H9 (cell line): Measurements from ENCODE around the gene MICAL2. TPM values are rescaled to one million over a fixed set of nuclear protein-coding genes. Genes with fewer than 3 reads are reported as not detected.

Experiments used
- DNase-seq: peaks from one replicate; pipeline ENCODE4 v3.0.0-alpha.2; 2017
- H2AFZ ChIP-seq: one replicate; pipeline ENCODE4 v1.6.1; 2013; ENCODE audit warnings: mild to moderate bottlenecking, low read length, control low read depth, moderate library complexity
- H2AK5ac ChIP-seq: 2 replicates; pipeline ENCODE4 v1.6.1; 2013; ENCODE audit warnings: low read length, control low read depth, mixed read lengths; ENCODE audit not compliant: insufficient read length
- H2BK120ac ChIP-seq: one replicate; pipeline ENCODE4 v1.6.1; 2013; ENCODE audit warnings: low read depth, mild to moderate bottlenecking, low read length, control low read depth, inconsistent platforms; ENCODE audit not compliant: poor library complexity, severe bottlenecking
- H2BK12ac ChIP-seq: 2 replicates; pipeline ENCODE4 v1.6.1; 2013; ENCODE audit warnings: low read length, control low read depth, mixed read lengths, low read depth; ENCODE audit not compliant: insufficient read length
- H2BK15ac ChIP-seq: 2 replicates; pipeline ENCODE4 v1.6.1; 2013; ENCODE audit warnings: low read depth, low read length, control low read depth
- H2BK20ac ChIP-seq: one replicate; pipeline ENCODE4 v1.6.1; 2013; ENCODE audit warnings: low read depth, mild to moderate bottlenecking, low read length, control low read depth, inconsistent platforms; ENCODE audit not compliant: poor library complexity, severe bottlenecking
- H2BK5ac ChIP-seq: 2 replicates; pipeline ENCODE4 v1.6.1; 2013; ENCODE audit warnings: low read length, control low read depth, mixed read lengths; ENCODE audit not compliant: insufficient read length
- H3K14ac ChIP-seq: 2 replicates; pipeline ENCODE4 v1.6.1; 2013; ENCODE audit warnings: low read length, control low read depth; ENCODE audit not compliant: insufficient read depth
- H3K18ac ChIP-seq: 2 replicates; pipeline ENCODE4 v1.6.1; 2013; ENCODE audit warnings: low read depth, mild to moderate bottlenecking, mixed read lengths, low read length, control low read depth; ENCODE audit not compliant: insufficient read length
- H3K23ac ChIP-seq: 2 replicates; pipeline ENCODE4 v1.6.1; 2013; ENCODE audit warnings: low read length, control low read depth, mixed read lengths, low read depth; ENCODE audit not compliant: insufficient read length
- H3K23me2 ChIP-seq: 2 replicates; pipeline ENCODE4 v1.6.1; 2013; ENCODE audit warnings: low read depth, mild to moderate bottlenecking, mixed read lengths, low read length, control low read depth; ENCODE audit not compliant: insufficient read length, poor library complexity, severe bottlenecking
- H3K27ac ChIP-seq: 2 replicates; pipeline ENCODE4 v1.5.1; 2013; ENCODE audit warnings: low read length, control low read depth, mixed read lengths, low read depth; ENCODE audit not compliant: insufficient read length
- H3K27me3 ChIP-seq: 2 replicates; pipeline ENCODE4 v1.6.1; 2013; ENCODE audit warnings: low read length, control low read depth, inconsistent platforms; ENCODE audit not compliant: insufficient read depth
- H3K4ac ChIP-seq: 2 replicates; pipeline ENCODE4 v1.6.1; 2013; ENCODE audit warnings: low read depth, mild to moderate bottlenecking, control low read depth, inconsistent platforms, low read length, moderate library complexity
- H3K4me1 ChIP-seq: 2 replicates; pipeline ENCODE4 v1.6.1; 2013; ENCODE audit warnings: low read length, control low read depth, inconsistent platforms; ENCODE audit not compliant: insufficient read depth
- H3K4me2 ChIP-seq: 2 replicates; pipeline ENCODE4 v1.6.1; 2013; ENCODE audit warnings: low read length, control low read depth, mixed read lengths; ENCODE audit not compliant: insufficient read length, insufficient read depth
- H3K56ac ChIP-seq: 2 replicates; pipeline ENCODE4 v1.6.1; 2013; ENCODE audit warnings: low read depth, mild to moderate bottlenecking, mixed read lengths, low read length, control low read depth; ENCODE audit not compliant: insufficient read length
- H3K79me1 ChIP-seq: 2 replicates; pipeline ENCODE4 v1.6.1; 2013; ENCODE audit warnings: low read depth, mild to moderate bottlenecking, moderate library complexity, low read length, control low read depth, inconsistent platforms; ENCODE audit not compliant: insufficient read depth, poor library complexity, severe bottlenecking
- H3K79me2 ChIP-seq: 2 replicates; pipeline ENCODE4 v1.6.1; 2013; ENCODE audit warnings: low read length, control low read depth, inconsistent platforms; ENCODE audit not compliant: insufficient read depth
- H3K9ac ChIP-seq: 2 replicates; pipeline ENCODE4 v1.6.1; 2013; ENCODE audit warnings: low read length, control low read depth, mixed read lengths; ENCODE audit not compliant: insufficient read length; ENCODE audit errors: extremely low read depth
- H3K9me3 ChIP-seq: one replicate; pipeline ENCODE4 v1.6.1; 2013; ENCODE audit warnings: low read depth, low read length, inconsistent platforms; ENCODE audit not compliant: control insufficient read depth
- H3T11ph ChIP-seq: one replicate; pipeline ENCODE4 v1.6.1; 2013; ENCODE audit warnings: mild to moderate bottlenecking, low read length, control low read depth, inconsistent platforms
- H4K20me1 ChIP-seq: one replicate; pipeline ENCODE4 v1.6.1; 2013; ENCODE audit not compliant: control insufficient read depth, insufficient read length, insufficient read depth
- H4K5ac ChIP-seq: 2 replicates; pipeline ENCODE4 v1.6.1; 2013; ENCODE audit warnings: low read depth, mild to moderate bottlenecking, mixed read lengths, low read length, control low read depth; ENCODE audit not compliant: insufficient read length
- H4K8ac ChIP-seq: replicated peaks from 2 replicates; pipeline ENCODE4 v1.6.1; 2013; ENCODE audit warnings: low read length, control low read depth, mixed read lengths, low read depth; ENCODE audit not compliant: insufficient read length
- H4K91ac ChIP-seq: 2 replicates; pipeline ENCODE4 v1.6.1; 2013; ENCODE audit warnings: low read depth, mild to moderate bottlenecking, moderate library complexity, mixed read lengths, low read length, control low read depth; ENCODE audit not compliant: insufficient read length
- H3K27ac Mint-ChIP-seq, 3 experiments: 2 replicates in 2 of 3; 3 replicates in 1 of 3; pipeline ENCODE4 v1.8.0; 2020 to 2021; ENCODE audit warnings: mixed read lengths in 3 of 3, mild to moderate bottlenecking in 1 of 3, moderate library complexity in 1 of 3
- H3K27me3 Mint-ChIP-seq: 2 replicates; pipeline ENCODE4 v1.8.0; 2021; ENCODE audit warnings: low read depth, mild to moderate bottlenecking, moderate library complexity, mixed read lengths
- H3K36me3 Mint-ChIP-seq, 3 experiments: 2 replicates in 2 of 3; 3 replicates in 1 of 3; pipeline ENCODE4 v1.8.0; 2020 to 2021; ENCODE audit warnings: low read depth in 3 of 3, mixed read lengths in 3 of 3; ENCODE audit not compliant: insufficient read depth in 1 of 3
- H3K4me1 Mint-ChIP-seq, 2 experiments: 2 replicates each; pipeline ENCODE4 v1.8.0; 2020; ENCODE audit warnings: mixed read lengths in 2 of 2
- H3K4me3 Mint-ChIP-seq, 2 experiments: 2 replicates in 1 of 2; 3 replicates in 1 of 2; pipeline ENCODE4 v1.8.0; 2020 to 2021; ENCODE audit warnings: mild to moderate bottlenecking in 2 of 2, mixed read lengths in 2 of 2, moderate library complexity in 1 of 2
- H3K9me3 Mint-ChIP-seq, 2 experiments: 2 replicates in 1 of 2; 3 replicates in 1 of 2; pipeline ENCODE4 v1.8.0; 2020; ENCODE audit warnings: mild to moderate bottlenecking in 2 of 2, mixed read lengths in 2 of 2, moderate library complexity in 1 of 2
- CTCF ChIP-seq: fragments of 200-600 bp; sonication (generic); conservative IDR thresholded peaks from 3 replicates; pipeline ENCODE4 v1.8.0; 2021; ENCODE audit warnings: antibody characterized with exemption, mild to moderate bottlenecking
- WGBS: extraction: QIAGEN DNeasy Blood & Tissue Kit; methylation state at CpG from one replicate; pipeline ENCODE4 v1.1.7; 2013; ENCODE audit warnings: missing lambda C conversion rate, low lambda C conversion rate, mixed read lengths; ENCODE audit not compliant: insufficient read length; ENCODE audit errors: extremely low coverage; 5-methylcytosine and 5-hydroxymethylcytosine counted together
- total RNA-seq: library from RNA; stranded (reverse); gene quantifications from 2 replicates; pipeline ENCODE4 v1.2.1, GENCODE V29; 2021

The MICAL2 gene
- total RNA-seq, 1 experiment from 2014 or later = 4.7 TPM

- Histone ChIP-seq H4K20me1 (no peaks in the 10 kb centered on the region), H3K4ac (no peak overlapping the region), H3K23ac (no peak overlapping the region), H2BK20ac (no peak overlapping the region), H2BK5ac (no peak overlapping the region), H2AK5ac (no peak overlapping the region), H2BK12ac (no peak overlapping the region), H3K4me2 (no peak overlapping the region), H3K79me1 (no peaks in the 10 kb centered on the region), H3K79me2 (no peaks in the 10 kb centered on the region), H3K9me3 (no peaks in the 10 kb centered on the region), H3K14ac (no peak overlapping the region), H3K23me2 (no peaks in the 10 kb centered on the region), H2AFZ (no peak overlapping the region), H4K91ac (no peak overlapping the region), H3K4me1 (no peaks in the 10 kb centered on the region), H2BK120ac (no peak overlapping the region), H4K8ac (no peak overlapping the region), H3K27me3 (no peaks in the 10 kb centered on the region), H4K5ac (no peak overlapping the region), H3K18ac (no peak overlapping the region), H3K56ac (no peak overlapping the region), H3T11ph (no peak overlapping the region), H3K27ac (no peak overlapping the region), H3K9ac (no peak overlapping the region), H2BK15ac (no peak overlapping the region)
- Mint-ChIP-seq H3K4me1 (0 out of 4 replicates have a peak, but pooled peaks cover 0 to 2% of the 10 kb centered on the region in 2 experiments), H3K27me3 (no peaks in the 10 kb centered on the region; the same call in 1 of the 2 replicates), H3K36me3 (no peaks in the 10 kb centered on the region), H3K27ac (no peak overlapping the region; a peak in 1 of 7 replicates), H3K9me3 (no peaks in the 10 kb centered on the region), H3K4me3 (no peak overlapping the region)
- no peak for DNase-seq
- no CpG with 5 or more reads among the region's 8 CpGs for WGBS
- no peak for TF ChIP-seq CTCF
These were observed 115.7 kb downstream of the MICAL2 start for GRCh38 chr11:12226093-12226492.
